GM12878 (cell line): ENCODE measurements around the gene TPI1. TPM values are rescaled to one million over a fixed set of nuclear protein-coding genes. Genes with fewer than 3 reads are reported as not detected.

Experiments used
- BACH1 ChIP-seq: fragments of 450-650 bp; IDR thresholded peaks from 2 replicates; pipeline ENCODE4 v1.6.1; 2017; ENCODE audit warnings: mild to moderate bottlenecking, borderline replicate concordance
- BCL3 ChIP-seq: IDR thresholded peaks from 2 replicates; pipeline ENCODE4 v1.6.1; 2011; ENCODE audit warnings: borderline replicate concordance, low read depth, mild to moderate bottlenecking, moderate library complexity, low read length; ENCODE audit not compliant: insufficient read depth, poor library complexity, severe bottlenecking
- CEBPB ChIP-seq, 2 experiments: fragments of 150-350 bp in 1 of 2; IDR thresholded peaks; 2 replicates each; pipeline ENCODE4 v1.6.1; 2012 to 2014; ENCODE audit warnings: low read depth in 2 of 2, low read length in 2 of 2, borderline replicate concordance in 1 of 2, inconsistent platforms in 1 of 2
- CHD2 ChIP-seq: IDR thresholded peaks from 2 replicates; pipeline ENCODE4 v1.6.1; 2011; ENCODE audit warnings: low read depth, low read length, improper control_type of control experiment, borderline replicate concordance
- EED ChIP-seq: sonication (generic); IDR thresholded peaks from 2 replicates; pipeline ENCODE4 v1.6.1; 2016; ENCODE audit warnings: antibody characterized with exemption, low read depth
- FOXM1 ChIP-seq: IDR thresholded peaks from 2 replicates; pipeline ENCODE4 v1.6.1; 2012; ENCODE audit warnings: low read depth, mild to moderate bottlenecking, inconsistent platforms, low read length, moderate library complexity
- GATAD2B ChIP-seq: fragments of 450-650 bp; conservative IDR thresholded peaks from 2 replicates; pipeline ENCODE4 v1.6.1; 2017; ENCODE audit warnings: low read depth, mild to moderate bottlenecking, moderate library complexity
- HCFC1 ChIP-seq: fragments of 150-350 bp; IDR thresholded peaks from 2 replicates; pipeline ENCODE4 v1.6.1; 2014; ENCODE audit warnings: low read length
- HDAC2 ChIP-seq: fragments of 200-600 bp; sonication (generic); IDR thresholded peaks from 2 replicates; pipeline ENCODE4 v1.6.1; 2017
- JUND ChIP-seq: IDR thresholded peaks from 2 replicates; pipeline ENCODE4 v1.6.1; 2012; ENCODE audit warnings: low read depth, mild to moderate bottlenecking, low read length, improper control_type of control experiment, moderate library complexity
- LARP7 ChIP-seq: fragments of 450-650 bp; IDR thresholded peaks from 2 replicates; pipeline ENCODE4 v1.6.1; 2017; ENCODE audit warnings: mild to moderate bottlenecking
- MAX ChIP-seq: IDR thresholded peaks from 2 replicates; pipeline ENCODE4 v1.6.1; 2012; ENCODE audit warnings: low read depth, low read length, improper control_type of control experiment
- NR2C2 ChIP-seq: IDR thresholded peaks from 2 replicates; pipeline ENCODE4 v1.6.1; 2011; ENCODE audit warnings: borderline replicate concordance, low read depth; ENCODE audit not compliant: control insufficient read depth, insufficient read length
- PML ChIP-seq: IDR thresholded peaks from 2 replicates; pipeline ENCODE4 v1.6.1; 2012; ENCODE audit warnings: low read length, inconsistent platforms
- SMARCA5 ChIP-seq: fragments of 450-650 bp; IDR thresholded peaks from 2 replicates; pipeline ENCODE4 v1.6.1; 2017; ENCODE audit warnings: mild to moderate bottlenecking
- TBL1XR1 ChIP-seq: IDR thresholded peaks from 2 replicates; pipeline ENCODE4 v1.6.1; 2012; ENCODE audit warnings: low read depth, low read length, improper control_type of control experiment
- USF1 ChIP-seq: IDR thresholded peaks from 2 replicates; pipeline ENCODE4 v1.6.1; 2011; ENCODE audit warnings: borderline replicate concordance, low read depth, mild to moderate bottlenecking, moderate library complexity, mixed read lengths, low read length; ENCODE audit not compliant: insufficient read depth; ENCODE audit errors: extremely low read length
- YY1 ChIP-seq: IDR thresholded peaks from 2 replicates; pipeline ENCODE4 v1.6.1; 2011; ENCODE audit warnings: low read depth, mild to moderate bottlenecking, low read length
- ZNF274 ChIP-seq: IDR thresholded peaks from one replicate; pipeline ENCODE4 v1.8.0; 2011; ENCODE audit not compliant: insufficient read length, insufficient read depth
- ZZZ3 ChIP-seq: IDR thresholded peaks from 2 replicates; pipeline ENCODE4 v1.6.1; 2011; ENCODE audit warnings: low read depth; ENCODE audit not compliant: control insufficient read depth, insufficient read length
- polyA plus RNA-seq, 11 experiments: library from polyadenylated mRNA; depleted of rRNA in 4 of 11; unstranded in 6 of 11; stranded (reverse) in 5 of 11; fragments of >200 nt; fragmentation: Nextera tagmentation in 4 of 11; fragmentation: Illumina TruSeq in 1 of 11; extraction: Ambion mirVana in 4 of 11; extraction: Trizol in 1 of 11; gene quantifications; 1 replicate in 1 of 11; 2 replicates in 10 of 11; pipeline versions ENCODE4 v1.2.1 to v1.2.3, GENCODE V29; 2011 to 2016; ENCODE audit warnings: inconsistent platforms in 2 of 11, missing spikeins in 2 of 11, low read depth in 1 of 11
- total RNA-seq, 4 experiments: library from RNA; depleted of rRNA in 3 of 4; stranded (reverse); fragments of >200 nt in 3 of 4; fragmentation: Illumina TruSeq in 1 of 4; extraction: Trizol in 1 of 4; gene quantifications; 2 replicates each; pipeline versions ENCODE4 v1.2.1 to v1.2.3, GENCODE V29; 2013 to 2021
- TF ChIP-seq, protein P1 (sequence below): fragments of 450-650 bp; formaldehyde crosslinking; IDR thresholded peaks from 2 replicates; pipeline ENCODE4 v1.5.0; 2022; ENCODE audit warnings: mild to moderate bottlenecking, missing genetic modification characterization
- TF ChIP-seq, protein P2 (sequence below): IDR thresholded peaks from 2 replicates; pipeline ENCODE4 v1.6.1; 2012; ENCODE audit warnings: low read depth, low read length, improper control_type of control experiment

The TPI1 gene
- total and polyA plus RNA-seq, 10 of the 15 experiments (the other 5 are each of a cell fraction or from before 2014, with no cell fraction given), result 916 to 7,349 (median 1,677) TPM

GRCh38 chr12:6890789-6891645, 23.7 kb downstream of the TPI1 start (continued):
- TF ChIP-seq ZZZ3 (no peak), CEBPB (IDR thresholded peaks at IDR 0.05; ENCODE audit: borderline replicate concordance in 1 of 2, low read depth in 2 of 2, low read length in 2 of 2) (peak in 1 of 2 experiments; percentile 97; a peak in 2 of 4 replicates), CHD2 (peak; percentile 76), HCFC1 (peak; percentile 38), GATAD2B (peak; percentile 76), YY1 (peak; percentile 82), HDAC2 (no peak), NR2C2 (no peak), JUND (0 out of 2 replicates have a peak, but pooled peaks have one; percentile 35), ZNF274 (no peak), EED (no peak), FOXM1 (no peak; the same call in 1 of the 2 replicates), MAX (peak; percentile 88), SMARCA5 (peak; percentile 92), TBL1XR1 (0 out of 2 replicates have a peak, but pooled peaks have one; percentile 49), BCL3 (peak; percentile 48), LARP7 (peak; percentile 95), BACH1 (peak; percentile 95), USF1 (peak; percentile 96), PML (peak; percentile 76; the same call in 1 of the 2 replicates)
- TF ChIP-seq, protein P1, sequence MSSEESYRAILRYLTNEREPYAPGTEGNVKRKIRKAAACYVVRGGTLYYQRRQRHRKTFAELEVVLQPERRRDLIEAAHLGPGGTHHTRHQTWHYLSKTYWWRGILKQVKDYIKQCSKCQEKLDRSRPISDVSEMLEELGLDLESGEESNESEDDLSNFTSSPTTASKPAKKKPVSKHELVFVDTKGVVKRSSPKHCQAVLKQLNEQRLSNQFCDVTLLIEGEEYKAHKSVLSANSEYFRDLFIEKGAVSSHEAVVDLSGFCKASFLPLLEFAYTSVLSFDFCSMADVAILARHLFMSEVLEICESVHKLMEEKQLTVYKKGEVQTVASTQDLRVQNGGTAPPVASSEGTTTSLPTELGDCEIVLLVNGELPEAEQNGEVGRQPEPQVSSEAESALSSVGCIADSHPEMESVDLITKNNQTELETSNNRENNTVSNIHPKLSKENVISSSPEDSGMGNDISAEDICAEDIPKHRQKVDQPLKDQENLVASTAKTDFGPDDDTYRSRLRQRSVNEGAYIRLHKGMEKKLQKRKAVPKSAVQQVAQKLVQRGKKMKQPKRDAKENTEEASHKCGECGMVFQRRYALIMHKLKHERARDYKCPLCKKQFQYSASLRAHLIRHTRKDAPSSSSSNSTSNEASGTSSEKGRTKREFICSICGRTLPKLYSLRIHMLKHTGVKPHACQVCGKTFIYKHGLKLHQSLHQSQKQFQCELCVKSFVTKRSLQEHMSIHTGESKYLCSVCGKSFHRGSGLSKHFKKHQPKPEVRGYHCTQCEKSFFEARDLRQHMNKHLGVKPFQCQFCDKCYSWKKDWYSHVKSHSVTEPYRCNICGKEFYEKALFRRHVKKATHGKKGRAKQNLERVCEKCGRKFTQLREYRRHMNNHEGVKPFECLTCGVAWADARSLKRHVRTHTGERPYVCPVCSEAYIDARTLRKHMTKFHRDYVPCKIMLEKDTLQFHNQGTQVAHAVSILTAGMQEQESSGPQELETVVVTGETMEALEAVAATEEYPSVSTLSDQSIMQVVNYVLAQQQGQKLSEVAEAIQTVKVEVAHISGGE, result no peak
- TF ChIP-seq, protein P2, sequence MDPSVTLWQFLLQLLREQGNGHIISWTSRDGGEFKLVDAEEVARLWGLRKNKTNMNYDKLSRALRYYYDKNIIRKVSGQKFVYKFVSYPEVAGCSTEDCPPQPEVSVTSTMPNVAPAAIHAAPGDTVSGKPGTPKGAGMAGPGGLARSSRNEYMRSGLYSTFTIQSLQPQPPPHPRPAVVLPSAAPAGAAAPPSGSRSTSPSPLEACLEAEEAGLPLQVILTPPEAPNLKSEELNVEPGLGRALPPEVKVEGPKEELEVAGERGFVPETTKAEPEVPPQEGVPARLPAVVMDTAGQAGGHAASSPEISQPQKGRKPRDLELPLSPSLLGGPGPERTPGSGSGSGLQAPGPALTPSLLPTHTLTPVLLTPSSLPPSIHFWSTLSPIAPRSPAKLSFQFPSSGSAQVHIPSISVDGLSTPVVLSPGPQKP, result peak; percentile 56
